ENCODE data around the gene FSTL4. TPM values are rescaled to one million over a fixed set of nuclear protein-coding genes. Genes with fewer than 3 reads are reported as not detected.

FSTL4 gene
- total RNA-seq, 1 experiment from 2014 or later, result not detected

GRCh38 chr5:133273661-133274596 lies 338.4 kb downstream of the FSTL4 start:
- Mint-ChIP-seq H3K4me3 (ENCODE audit: low read depth, unreplicated experiment) (no peak overlapping the region), H3K4me1 (ENCODE audit: low read depth, unreplicated experiment) (no peaks in the 10 kb centered on the region)

GRCh38 chr5:133272345-133272744 lies 340.0 kb downstream of the FSTL4 start:
- Mint-ChIP-seq H3K9me3 (ENCODE audit: low read depth, unreplicated experiment) (no peaks in the 10 kb centered on the region), H3K27ac (ENCODE audit: unreplicated experiment) (no peak overlapping the region), H3K4me3 (ENCODE audit: low read depth, unreplicated experiment) (no peak overlapping the region), H3K36me3 (ENCODE audit: insufficient read depth, unreplicated experiment) (no peaks in the 10 kb centered on the region), H3K27me3 (ENCODE audit: unreplicated experiment) (peaks cover 54% of the 10 kb centered on the region), H3K4me1 (ENCODE audit: low read depth, unreplicated experiment) (no peaks in the 10 kb centered on the region)
- intact Hi-C loops (cut with micrococcal nuclease; ENCODE audit: unreplicated experiment), result no loop called here
- CTCF ChIA-PET, result interaction anchor here (1.1 to 1.2 kb wide), 2 partner anchors 8 to 32 kb away, joined by 3 read pairs; no protein-coding TSS in a partner anchor
- TF ChIP-seq CTCF (IDR thresholded peaks at IDR 0.05; ENCODE audit: unreplicated experiment), result no peak
- no TSS peak for BruUV-seq (replicated peaks)
- no peak for DNase-seq

More at GRCh38 chr5:133273661-133274596, 338.4 kb downstream of the FSTL4 start:
- BruUV-seq (replicated peaks), result no TSS peak
- TF ChIP-seq CTCF (IDR thresholded peaks at IDR 0.05; ENCODE audit: unreplicated experiment), result no peak
- Mint-ChIP-seq H3K36me3 (ENCODE audit: insufficient read depth, unreplicated experiment) (no peaks in the 10 kb centered on the region), H3K27me3 (ENCODE audit: unreplicated experiment) (peaks cover 38% of the 10 kb centered on the region), H3K27ac (ENCODE audit: unreplicated experiment) (no peak overlapping the region), H3K9me3 (ENCODE audit: low read depth, unreplicated experiment) (no peaks in the 10 kb centered on the region)
- intact Hi-C loops (cut with micrococcal nuclease; ENCODE audit: unreplicated experiment), result no loop called here
- no peak for DNase-seq
- CTCF ChIA-PET, result no interaction called here

- intact Hi-C loops (cut with micrococcal nuclease; ENCODE audit: unreplicated experiment), result no loop called here
- DNase-seq, result no peak
- no TSS peak for BruUV-seq (replicated peaks)
- no peak for TF ChIP-seq CTCF (IDR thresholded peaks at IDR 0.05; ENCODE audit: unreplicated experiment)
- CTCF ChIA-PET, result interaction anchor here (1.2 kb wide), 1 partner anchor 9 kb away, joined by 3 read pairs; no protein-coding TSS in a partner anchor
- Mint-ChIP-seq H3K27ac (ENCODE audit: unreplicated experiment) (no peak overlapping the region), H3K36me3 (ENCODE audit: insufficient read depth, unreplicated experiment) (no peaks in the 10 kb centered on the region), H3K4me3 (ENCODE audit: low read depth, unreplicated experiment) (no peak overlapping the region), H3K4me1 (ENCODE audit: low read depth, unreplicated experiment) (no peaks in the 10 kb centered on the region), H3K27me3 (ENCODE audit: unreplicated experiment) (peaks cover 62% of the 10 kb centered on the region), H3K9me3 (ENCODE audit: low read depth, unreplicated experiment) (no peaks in the 10 kb centered on the region)
These were observed 340.7 kb downstream of the FSTL4 start for GRCh38 chr5:133271606-133272005.

- no peak for DNase-seq
- intact Hi-C loops (cut with micrococcal nuclease; ENCODE audit: unreplicated experiment), result no loop called here
- no TSS peak for BruUV-seq (replicated peaks)
- Mint-ChIP-seq H3K36me3 (ENCODE audit: insufficient read depth, unreplicated experiment) (no peaks in the 10 kb centered on the region), H3K27me3 (ENCODE audit: unreplicated experiment) (peaks cover 70% of the 10 kb centered on the region), H3K27ac (ENCODE audit: unreplicated experiment) (no peak overlapping the region), H3K4me1 (ENCODE audit: low read depth, unreplicated experiment) (no peaks in the 10 kb centered on the region), H3K9me3 (ENCODE audit: low read depth, unreplicated experiment) (no peaks in the 10 kb centered on the region), H3K4me3 (ENCODE audit: low read depth, unreplicated experiment) (no peak overlapping the region)
- TF ChIP-seq CTCF (IDR thresholded peaks at IDR 0.05; ENCODE audit: unreplicated experiment), result no peak
- CTCF ChIA-PET, result no interaction called here
These were observed 342.6 kb downstream of the FSTL4 start for GRCh38 chr5:133269691-133270090.
